AML-193 (cell line): ENCODE measurements around the gene SMOC2.

ENCODE experiments used
- DNase-seq, 2 experiments: peaks; one replicate each; lab custom pipeline; 2025; lab: John Stamatoyannopoulos, UW

SMOC2 gene

GRCh38 chr6:168516944-168517741 is 76.2 kb downstream of the SMOC2 start:
- no peak for DNase-seq

GRCh38 chr6:168517742-168518347 is 76.9 kb downstream of the SMOC2 start:
- no peak for DNase-seq

- DNase-seq, result no peak
These were observed 77.4 kb downstream of the SMOC2 start for GRCh38 chr6:168518348-168518745.

GRCh38 chr6:168518867-168519266 is 77.9 kb downstream of the SMOC2 start:
- DNase-seq, result no peak

- no peak for DNase-seq
These were observed 79.2 kb downstream of the SMOC2 start for GRCh38 chr6:168520233-168520632.

GRCh38 chr6:168524571-168525001 is 83.6 kb downstream of the SMOC2 start:
- DNase-seq, result no peak

- DNase-seq, result no peak
These were observed 84.1 kb downstream of the SMOC2 start for GRCh38 chr6:168525114-168525513.

GRCh38 chr6:168525926-168526630 is 85.1 kb downstream of the SMOC2 start:
- DNase-seq, result no peak

- no peak for DNase-seq
These were observed 85.9 kb downstream of the SMOC2 start for GRCh38 chr6:168526841-168527281.

GRCh38 chr6:168527451-168528210 is 86.6 kb downstream of the SMOC2 start:
- DNase-seq, result no peak

- DNase-seq, result no peak
These were observed 87.6 kb downstream of the SMOC2 start for GRCh38 chr6:168528474-168529095.

GRCh38 chr6:168529214-168529613 is 88.2 kb downstream of the SMOC2 start:
- no peak for DNase-seq

GRCh38 chr6:168530653-168531071 is 89.7 kb downstream of the SMOC2 start:
- DNase-seq, result no peak

GRCh38 chr6:168532070-168532469 is 91.1 kb downstream of the SMOC2 start:
- DNase-seq, result no peak

- DNase-seq, result no peak
These were observed 92.4 kb downstream of the SMOC2 start for GRCh38 chr6:168533414-168533813.

- no peak for DNase-seq
These were observed 93.3 kb downstream of the SMOC2 start for GRCh38 chr6:168534265-168534664.

- DNase-seq, result no peak
These were observed 94.7 kb downstream of the SMOC2 start for GRCh38 chr6:168535711-168536110.

- DNase-seq, result no peak
These were observed 95.2 kb downstream of the SMOC2 start for GRCh38 chr6:168536196-168536595.

GRCh38 chr6:168536665-168537539 is 95.9 kb downstream of the SMOC2 start:
- DNase-seq, result no peak

- no peak for DNase-seq
These were observed 96.5 kb downstream of the SMOC2 start for GRCh38 chr6:168537540-168537884.
